Panc1 (cell line): ENCODE results near the gene USP31. TPM values are rescaled to one million over a fixed set of nuclear protein-coding genes. Genes with fewer than 3 reads are reported as not detected.
"Not testable (repeated sequence)": the region's sequence is repeated elsewhere in the genome, so short reads cannot be mapped to it uniquely, and the experiment has no call there.

Source experiments
- ATAC-seq: fragments of 200-7000 bp; cut with Tn5 transposase; 2 replicates; pipeline ENCODE4 v1.9.1; 2020; ENCODE audit warnings: mild to moderate bottlenecking, moderate library complexity
- BruUV-seq: library from RNA; stranded (reverse); fragments of 400-500 nt; replicated peaks from 2 replicates; lab custom pipeline; 2021; lab: Mats Ljungman, UMichigan
- CTCF ChIA-PET: fragments of 300-600 bp; sonication (Branson Sonifier 250); formaldehyde crosslinking; loops from one replicate; lab custom pipeline; 2022; ENCODE audit warnings: antibody characterized with exemption; lab: Charles Lee
- POLR2A ChIA-PET: fragments of 300-600 bp; sonication (Branson Sonifier 250); formaldehyde crosslinking; loops from one replicate; lab custom pipeline; 2022; ENCODE audit warnings: antibody characterized with exemption; lab: Charles Lee
- DNase-seq: peaks from one replicate; pipeline ENCODE4 v3.0.0-alpha.2; 2010; ENCODE audit warnings: low read depth, low spot score
- H3K27ac ChIP-seq: 2 replicates; pipeline ENCODE4 v1.5.1; 2011; ENCODE audit warnings: mild to moderate bottlenecking, low read length, inconsistent platforms
- H3K27me3 ChIP-seq: fragments of 200-500 bp; sonication (Bioruptor generic); 2 replicates; pipeline ENCODE4 v1.6.0; 2014; ENCODE audit warnings: low read length, inconsistent platforms; ENCODE audit not compliant: control insufficient read depth, insufficient read depth
- H3K36me3 ChIP-seq: fragments of 200-500 bp; sonication (Bioruptor generic); 2 replicates; pipeline ENCODE4 v1.5.1; 2014; ENCODE audit warnings: inconsistent platforms, mild to moderate bottlenecking, low read length, moderate library complexity; ENCODE audit not compliant: control insufficient read depth, insufficient read depth
- H3K4me1 ChIP-seq: 2 replicates; pipeline ENCODE4 v1.5.1; 2011; ENCODE audit warnings: inconsistent platforms, mild to moderate bottlenecking, low read length, moderate library complexity; ENCODE audit not compliant: control insufficient read depth, insufficient read depth
- H3K4me3 ChIP-seq, 2 experiments: 2 replicates each; pipeline ENCODE4 v1.5.1; 2011 to 2012; ENCODE audit warnings: low read depth in 2 of 2, low read length in 2 of 2, mild to moderate bottlenecking in 2 of 2, inconsistent platforms in 1 of 2, moderate library complexity in 1 of 2
- H3K9me3 ChIP-seq: fragments of 200-500 bp; sonication (Bioruptor generic); 2 replicates; pipeline ENCODE4 v1.5.1; 2014; ENCODE audit warnings: low read depth, mild to moderate bottlenecking, inconsistent platforms, low read length, moderate library complexity; ENCODE audit not compliant: control insufficient read depth, insufficient read depth
- POLR2AphosphoS5 ChIP-seq: IDR thresholded peaks from 2 replicates; pipeline ENCODE4 v1.6.1; 2012; ENCODE audit warnings: mild to moderate bottlenecking, low read depth, low read length, moderate library complexity
- SIN3A ChIP-seq: IDR thresholded peaks from 2 replicates; pipeline ENCODE4 v1.6.1; 2012; ENCODE audit warnings: low read depth, mild to moderate bottlenecking, low read length, moderate library complexity, borderline replicate concordance; ENCODE audit not compliant: insufficient read depth
- TCF7L2 ChIP-seq: IDR thresholded peaks from 2 replicates; pipeline ENCODE4 v1.6.1; 2011; ENCODE audit warnings: mild to moderate bottlenecking, low read depth, low read length, inconsistent platforms
- in situ Hi-C: cut with HindIII; loops from 2 replicates; pipeline ENCODE4 v1.10.0; 2016; ENCODE audit warnings: low sequenced_read_pairs, low pct_unique_long_range_greater_than_20kb
- intact Hi-C: fragments of 100-400 bp; cut with micrococcal nuclease; formaldehyde crosslinking; loops from one replicate; pipeline ENCODE4 v1.10.0; 2022; ENCODE audit not compliant: unreplicated experiment
- total RNA-seq: library from RNA; stranded (reverse); gene quantifications from one replicate; pipeline ENCODE4 v1.2.1, GENCODE V29; 2021; ENCODE audit not compliant: unreplicated experiment
- TF ChIP-seq, protein P1 (sequence below): fragments of 450-650 bp; IDR thresholded peaks from 2 replicates; pipeline ENCODE4 v1.5.1; 2017; ENCODE audit warnings: mild to moderate bottlenecking
- TF ChIP-seq, protein P2 (sequence below), 2 experiments: IDR thresholded peaks; 2 replicates each; pipeline ENCODE4 v1.6.1; 2011 to 2012; ENCODE audit warnings: low read depth in 2 of 2, control low read depth in 1 of 2, low read length in 1 of 2, mild to moderate bottlenecking in 1 of 2, moderate library complexity in 1 of 2; ENCODE audit not compliant: insufficient read depth in 1 of 2

USP31 gene
- total RNA-seq, 1 experiment from 2014 or later: 27.2 TPM

DNA sequence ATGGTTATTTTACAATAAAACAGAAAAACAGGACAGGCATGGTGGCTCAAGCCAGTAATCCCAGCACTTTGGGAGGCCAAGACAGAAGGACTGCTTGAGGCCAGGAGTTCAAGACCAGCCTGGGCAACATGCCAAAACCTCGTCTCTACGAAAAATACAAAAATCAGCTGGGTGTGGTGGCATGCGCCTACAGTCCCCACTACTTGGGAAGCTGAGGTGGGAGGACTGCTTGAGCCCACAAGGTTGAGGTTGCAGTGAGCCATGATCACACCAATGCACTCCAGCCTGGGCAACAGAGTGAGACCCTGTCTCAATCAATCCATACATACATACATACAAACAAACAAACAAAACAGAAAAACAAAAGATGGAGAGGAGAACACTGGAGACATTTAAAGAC lies 45.6 kb downstream of the USP31 start:
- POLR2A ChIA-PET: no interaction called here
- H3K36me3 ChIP-seq: peaks cover 3% of the 10 kb centered on the region; the same call in 1 of the 2 replicates
- no peak overlapping the region for H3K4me3 ChIP-seq
- H3K27me3 ChIP-seq: no peaks in the 10 kb centered on the region
- CTCF ChIA-PET: no interaction called here
- H3K4me1 ChIP-seq: no peaks in the 10 kb centered on the region
- H3K27ac ChIP-seq: no peak overlapping the region
- no TSS peak for BruUV-seq
- intact Hi-C loops (no loop called here), in situ Hi-C loops (no loop called here)
- ATAC-seq: no peak
- DNase-seq: no peak
- TF ChIP-seq, protein P1, sequence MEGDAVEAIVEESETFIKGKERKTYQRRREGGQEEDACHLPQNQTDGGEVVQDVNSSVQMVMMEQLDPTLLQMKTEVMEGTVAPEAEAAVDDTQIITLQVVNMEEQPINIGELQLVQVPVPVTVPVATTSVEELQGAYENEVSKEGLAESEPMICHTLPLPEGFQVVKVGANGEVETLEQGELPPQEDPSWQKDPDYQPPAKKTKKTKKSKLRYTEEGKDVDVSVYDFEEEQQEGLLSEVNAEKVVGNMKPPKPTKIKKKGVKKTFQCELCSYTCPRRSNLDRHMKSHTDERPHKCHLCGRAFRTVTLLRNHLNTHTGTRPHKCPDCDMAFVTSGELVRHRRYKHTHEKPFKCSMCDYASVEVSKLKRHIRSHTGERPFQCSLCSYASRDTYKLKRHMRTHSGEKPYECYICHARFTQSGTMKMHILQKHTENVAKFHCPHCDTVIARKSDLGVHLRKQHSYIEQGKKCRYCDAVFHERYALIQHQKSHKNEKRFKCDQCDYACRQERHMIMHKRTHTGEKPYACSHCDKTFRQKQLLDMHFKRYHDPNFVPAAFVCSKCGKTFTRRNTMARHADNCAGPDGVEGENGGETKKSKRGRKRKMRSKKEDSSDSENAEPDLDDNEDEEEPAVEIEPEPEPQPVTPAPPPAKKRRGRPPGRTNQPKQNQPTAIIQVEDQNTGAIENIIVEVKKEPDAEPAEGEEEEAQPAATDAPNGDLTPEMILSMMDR: no peak
- TF ChIP-seq SIN3A (no peak), TCF7L2 (no peak), POLR2AphosphoS5 (no peak)
- TF ChIP-seq, protein P2, sequence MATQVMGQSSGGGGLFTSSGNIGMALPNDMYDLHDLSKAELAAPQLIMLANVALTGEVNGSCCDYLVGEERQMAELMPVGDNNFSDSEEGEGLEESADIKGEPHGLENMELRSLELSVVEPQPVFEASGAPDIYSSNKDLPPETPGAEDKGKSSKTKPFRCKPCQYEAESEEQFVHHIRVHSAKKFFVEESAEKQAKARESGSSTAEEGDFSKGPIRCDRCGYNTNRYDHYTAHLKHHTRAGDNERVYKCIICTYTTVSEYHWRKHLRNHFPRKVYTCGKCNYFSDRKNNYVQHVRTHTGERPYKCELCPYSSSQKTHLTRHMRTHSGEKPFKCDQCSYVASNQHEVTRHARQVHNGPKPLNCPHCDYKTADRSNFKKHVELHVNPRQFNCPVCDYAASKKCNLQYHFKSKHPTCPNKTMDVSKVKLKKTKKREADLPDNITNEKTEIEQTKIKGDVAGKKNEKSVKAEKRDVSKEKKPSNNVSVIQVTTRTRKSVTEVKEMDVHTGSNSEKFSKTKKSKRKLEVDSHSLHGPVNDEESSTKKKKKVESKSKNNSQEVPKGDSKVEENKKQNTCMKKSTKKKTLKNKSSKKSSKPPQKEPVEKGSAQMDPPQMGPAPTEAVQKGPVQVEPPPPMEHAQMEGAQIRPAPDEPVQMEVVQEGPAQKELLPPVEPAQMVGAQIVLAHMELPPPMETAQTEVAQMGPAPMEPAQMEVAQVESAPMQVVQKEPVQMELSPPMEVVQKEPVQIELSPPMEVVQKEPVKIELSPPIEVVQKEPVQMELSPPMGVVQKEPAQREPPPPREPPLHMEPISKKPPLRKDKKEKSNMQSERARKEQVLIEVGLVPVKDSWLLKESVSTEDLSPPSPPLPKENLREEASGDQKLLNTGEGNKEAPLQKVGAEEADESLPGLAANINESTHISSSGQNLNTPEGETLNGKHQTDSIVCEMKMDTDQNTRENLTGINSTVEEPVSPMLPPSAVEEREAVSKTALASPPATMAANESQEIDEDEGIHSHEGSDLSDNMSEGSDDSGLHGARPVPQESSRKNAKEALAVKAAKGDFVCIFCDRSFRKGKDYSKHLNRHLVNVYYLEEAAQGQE (IDR thresholded peaks at IDR 0.05; ENCODE audit: insufficient read depth in 1 of 2, low read depth in 2 of 2, low read length in 1 of 2): no peak
- H3K9me3 ChIP-seq: no peaks in the 10 kb centered on the region

DNA sequence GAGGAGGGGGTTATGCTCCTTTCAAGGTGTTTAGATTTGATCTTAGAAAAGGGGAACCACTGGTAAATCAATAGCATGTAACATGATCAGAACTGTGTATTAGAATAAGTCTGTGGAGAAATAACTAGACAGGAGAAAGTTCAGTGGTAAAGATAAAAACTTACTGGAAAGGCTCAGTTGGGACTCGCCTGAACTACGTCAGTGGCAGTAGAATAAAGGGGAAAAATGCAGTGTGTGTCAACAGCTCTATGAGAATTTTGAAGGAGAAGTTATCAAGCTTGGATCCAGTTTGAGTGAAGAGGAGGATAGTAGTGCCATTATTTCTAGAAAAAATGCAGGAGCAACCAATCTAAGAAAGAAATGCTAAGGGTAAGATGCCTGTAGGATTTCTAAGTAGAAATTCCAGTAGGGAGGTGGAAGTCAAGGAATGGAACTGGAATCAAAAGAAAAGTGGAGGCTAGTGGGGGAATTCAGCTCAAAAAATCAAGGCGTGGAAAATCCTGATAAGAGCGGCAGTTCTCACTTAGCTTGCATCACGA lies 48.2 kb downstream of the USP31 start:
- CTCF ChIA-PET: no interaction called here
- peaks cover 3% of the 10 kb centered on the region; the same call in 1 of the 2 replicates for H3K36me3 ChIP-seq

DNA sequence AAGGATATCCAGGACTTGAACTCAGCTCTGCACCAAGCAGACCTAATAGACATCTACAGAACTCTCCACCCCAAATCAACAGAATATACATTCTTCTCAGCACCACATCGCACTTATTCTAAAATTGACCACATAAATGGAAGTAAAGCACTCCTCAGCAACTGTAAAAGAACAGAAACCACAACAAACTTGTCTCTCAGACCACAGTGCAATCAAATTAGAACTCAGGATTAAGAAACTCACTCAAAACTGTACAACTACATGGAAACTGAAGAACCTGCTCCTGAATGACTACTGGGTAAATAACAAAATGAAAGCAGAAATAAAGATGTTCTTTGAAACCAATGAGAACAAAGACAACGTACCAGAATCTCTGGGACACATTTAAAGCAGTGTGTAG lies 52.8 kb downstream of the USP31 start:
- DNase-seq, H3K27ac ChIP-seq, in situ Hi-C loops, ATAC-seq, intact Hi-C loops, H3K9me3 ChIP-seq, H3K4me3 ChIP-seq, H3K27me3 ChIP-seq, POLR2A ChIA-PET, H3K4me1 ChIP-seq, BruUV-seq, H3K36me3 ChIP-seq, CTCF ChIA-PET: not testable (repeated sequence)

More for the DNA sequence above, 48.2 kb downstream of the USP31 start:
- H3K4me3 ChIP-seq: no peak overlapping the region
- in situ Hi-C loops (no loop called here), intact Hi-C loops (no loop called here)
- DNase-seq (no peak), ATAC-seq (no peak)
- no peaks in the 10 kb centered on the region for H3K4me1 ChIP-seq
- H3K27me3 ChIP-seq: no peaks in the 10 kb centered on the region
- TF ChIP-seq TCF7L2 (no peak), POLR2AphosphoS5 (no peak), SIN3A (no peak)
- TF ChIP-seq, protein P2 (IDR thresholded peaks at IDR 0.05; ENCODE audit: insufficient read depth in 1 of 2, low read depth in 2 of 2, low read length in 1 of 2): no peak
- TF ChIP-seq, protein P1: no peak
- H3K9me3 ChIP-seq: no peaks in the 10 kb centered on the region
- POLR2A ChIA-PET: no interaction called here
- no TSS peak for BruUV-seq
- no peak overlapping the region for H3K27ac ChIP-seq

DNA sequence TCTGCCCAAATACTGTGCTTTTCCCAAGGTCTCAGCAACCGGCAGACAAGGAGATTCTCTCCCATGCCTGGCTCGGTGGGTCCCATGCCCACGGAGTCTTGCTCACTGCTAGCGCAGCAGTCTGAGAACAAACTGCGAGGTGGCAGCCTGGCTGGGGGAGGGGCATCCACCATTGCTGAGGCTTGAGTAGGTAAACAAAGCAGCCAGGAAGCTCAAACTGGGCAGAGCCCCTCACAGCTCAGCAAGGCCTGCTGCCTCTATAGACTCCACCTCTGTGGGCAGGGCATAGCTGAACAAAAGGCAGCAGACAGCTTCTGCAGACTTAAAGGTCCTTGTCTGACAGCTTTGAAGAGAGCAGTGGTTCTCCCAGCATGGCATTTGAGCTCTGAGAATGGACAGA lies 55.1 kb downstream of the USP31 start:
- POLR2A ChIA-PET, BruUV-seq, DNase-seq, CTCF ChIA-PET, H3K36me3 ChIP-seq, in situ Hi-C loops, H3K4me1 ChIP-seq, ATAC-seq, H3K4me3 ChIP-seq, H3K27me3 ChIP-seq, H3K9me3 ChIP-seq, intact Hi-C loops, H3K27ac ChIP-seq: not testable (repeated sequence)
